Activated CD8-positive, alpha-beta memory T cell treated with anti-CD3 and anti-CD28 coated beads, Interleukin-2, amount 50 U/mL, for 1 hour (primary cell): Measurements from ENCODE around the gene MIOX.

Source experiments
- DNase-seq: peaks from one replicate; pipeline ENCODE4 v3.0.0-alpha.2; 2020; ENCODE audit errors: extremely low read depth

The MIOX gene

DNA sequence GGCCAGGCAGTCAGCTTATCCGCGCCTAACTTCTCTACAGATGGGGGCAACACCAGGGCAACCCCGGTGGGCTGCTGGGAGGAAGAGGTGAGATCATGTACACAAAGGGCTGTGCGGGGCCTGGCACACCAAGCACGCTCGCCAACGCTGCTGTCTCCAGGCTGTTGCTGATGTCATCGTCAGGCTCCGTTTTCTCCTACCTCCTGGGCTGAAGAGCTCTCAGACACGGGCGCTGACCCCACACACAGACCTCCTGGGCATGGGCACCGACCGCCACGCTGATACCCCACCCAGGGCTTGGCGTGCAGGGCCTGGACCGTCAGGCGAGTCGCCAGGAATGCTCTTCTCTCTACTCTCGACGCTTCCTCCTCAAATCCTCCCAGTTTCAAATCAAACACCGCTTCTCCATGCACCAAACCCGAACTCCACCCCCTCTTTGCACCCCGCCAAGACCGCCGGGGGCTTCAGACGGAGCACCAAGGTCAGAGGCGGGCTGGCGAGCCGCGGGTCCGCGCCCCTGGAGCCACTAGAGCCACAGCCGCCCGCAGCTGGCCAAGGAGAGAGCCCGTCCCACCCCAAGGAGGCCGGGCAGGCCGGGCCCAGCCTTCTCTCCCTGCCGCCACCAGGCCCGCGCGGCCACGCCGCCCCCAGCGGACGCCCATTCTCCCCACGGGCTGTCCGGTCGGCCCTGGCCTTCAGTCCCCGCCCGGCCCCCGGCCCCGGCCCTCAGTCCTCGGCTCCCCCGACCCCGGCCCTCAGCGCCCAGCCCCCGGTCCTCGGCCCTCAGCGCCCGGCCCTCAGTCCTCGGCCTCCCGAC is 12.6 kb upstream of the MIOX start:
- no peak for DNase-seq

- DNase-seq: no peak
Measured at GRCh38 chr22:50474710-50475651, 11.7 kb upstream of the MIOX start, which contains the start of gene SBF1. SBF1 (minus strand) TSS chr22:50475035; CDS start chr22:50474840, 195 bp downstream.

DNA sequence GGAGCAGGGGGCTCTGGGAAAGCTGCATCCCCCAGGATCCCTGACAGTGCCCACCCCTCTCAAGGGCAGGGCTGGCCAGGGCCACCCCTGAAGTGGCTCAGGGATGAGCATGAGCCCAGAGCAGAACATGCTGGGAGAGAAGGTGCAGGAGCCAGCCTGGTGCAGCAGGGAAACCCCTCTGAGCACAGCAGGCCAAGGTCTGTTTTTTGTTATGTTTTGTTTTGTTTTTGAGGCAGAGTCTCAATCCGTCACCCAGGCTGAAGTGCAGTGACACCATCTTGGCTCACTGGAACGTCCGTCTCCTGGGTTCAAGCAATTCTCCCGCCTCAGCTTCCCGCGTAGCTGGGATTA is 11.0 kb upstream of the MIOX start:
- DNase-seq: no peak

DNA sequence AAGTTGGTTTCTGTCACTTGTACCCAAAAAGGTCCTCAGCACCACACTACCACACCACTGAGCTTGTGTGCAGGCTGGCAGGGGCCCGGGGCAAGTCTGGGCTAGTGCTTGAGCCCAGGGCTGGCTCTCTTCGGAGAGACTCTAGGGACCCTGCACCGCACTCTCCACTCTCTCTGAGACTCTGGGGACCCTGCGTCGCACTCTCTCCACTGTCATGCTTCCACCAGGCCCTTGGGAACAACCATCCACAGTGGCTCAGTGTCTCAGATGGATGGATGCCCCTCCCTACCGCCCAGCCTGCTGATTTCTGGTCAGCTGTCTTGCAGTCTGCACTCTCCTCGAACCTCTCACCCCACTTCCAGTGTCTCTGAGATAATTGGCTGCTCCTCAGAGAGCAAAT is 9.8 kb upstream of the MIOX start:
- no peak for DNase-seq

DNA sequence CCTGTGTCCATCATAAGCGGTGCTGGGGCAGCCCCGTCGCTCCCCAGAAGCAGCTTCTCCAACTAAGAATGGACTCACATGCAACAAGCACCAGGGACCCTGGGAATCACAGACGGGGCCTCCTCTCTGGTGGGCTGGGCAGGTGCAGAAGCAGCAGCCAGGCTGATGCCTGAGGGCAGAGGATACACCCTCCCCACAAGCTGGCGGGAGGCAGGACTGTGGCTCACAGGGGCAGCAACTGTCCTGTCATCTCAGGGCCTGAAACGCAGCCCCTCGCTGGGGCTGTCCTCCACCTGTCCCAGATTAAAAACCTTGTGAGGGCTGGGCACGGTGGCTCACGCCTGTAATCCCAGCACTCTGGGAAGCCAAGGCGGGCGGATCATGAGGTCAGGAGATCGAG is 8.7 kb upstream of the MIOX start:
- no peak for DNase-seq

GRCh38 chr22:50479721-50480120 is 6.9 kb upstream of the MIOX start:
- DNase-seq: no peak

GRCh38 chr22:50481045-50481439 is 5.6 kb upstream of the MIOX start:
- DNase-seq: no peak

- no peak for DNase-seq
Measured at GRCh38 chr22:50481440-50482106, 5.1 kb upstream of the MIOX start, which contains the start of gene ADM2. ADM2 (plus strand) TSS chr22:50481543; CDS start chr22:50481848, 305 bp downstream.

DNA sequence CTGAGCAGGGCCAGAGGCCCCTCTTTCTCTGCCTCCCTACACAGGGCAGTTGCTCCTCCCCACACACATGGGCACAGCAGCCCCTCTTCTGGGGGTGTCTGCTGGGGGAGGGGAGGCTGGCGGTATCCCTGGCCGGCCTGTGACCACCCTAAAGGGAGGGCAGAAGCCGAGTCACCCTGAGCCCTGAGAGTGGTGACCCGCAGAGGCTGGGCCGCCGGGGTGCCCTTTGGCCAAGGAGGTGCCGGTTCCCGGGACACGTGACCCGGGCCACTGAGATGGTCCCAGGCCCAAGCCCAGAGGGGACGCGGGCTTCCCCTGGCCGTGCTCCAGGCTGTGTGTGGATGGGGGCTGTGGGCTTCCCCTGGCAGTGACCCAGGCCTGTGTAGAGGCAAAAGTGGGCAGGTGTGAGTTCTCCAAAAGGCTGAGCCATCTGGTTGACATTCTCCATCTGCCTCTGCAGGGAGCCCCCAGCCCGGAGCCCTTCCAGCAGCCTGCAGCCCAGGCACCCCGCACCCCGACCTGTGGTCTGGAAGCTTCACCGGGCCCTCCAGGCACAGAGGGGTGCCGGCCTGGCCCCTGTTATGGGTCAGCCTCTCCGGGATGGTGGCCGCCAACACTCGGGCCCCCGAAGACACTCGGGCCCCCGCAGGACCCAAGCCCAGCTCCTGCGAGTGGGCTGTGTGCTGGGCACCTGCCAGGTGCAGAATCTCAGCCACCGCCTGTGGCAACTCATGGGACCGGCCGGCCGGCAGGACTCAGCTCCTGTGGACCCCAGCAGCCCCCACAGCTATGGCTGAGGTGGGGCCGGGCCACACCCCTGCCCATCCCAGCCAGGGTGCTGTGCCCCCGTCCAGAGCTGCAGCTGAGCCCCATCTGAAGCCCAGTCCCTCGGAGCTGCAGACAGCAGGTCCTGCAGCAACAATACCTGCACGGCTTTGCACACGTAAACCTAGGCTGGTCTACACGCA is 4.3 kb upstream of the MIOX start:
- DNase-seq: no peak

DNA sequence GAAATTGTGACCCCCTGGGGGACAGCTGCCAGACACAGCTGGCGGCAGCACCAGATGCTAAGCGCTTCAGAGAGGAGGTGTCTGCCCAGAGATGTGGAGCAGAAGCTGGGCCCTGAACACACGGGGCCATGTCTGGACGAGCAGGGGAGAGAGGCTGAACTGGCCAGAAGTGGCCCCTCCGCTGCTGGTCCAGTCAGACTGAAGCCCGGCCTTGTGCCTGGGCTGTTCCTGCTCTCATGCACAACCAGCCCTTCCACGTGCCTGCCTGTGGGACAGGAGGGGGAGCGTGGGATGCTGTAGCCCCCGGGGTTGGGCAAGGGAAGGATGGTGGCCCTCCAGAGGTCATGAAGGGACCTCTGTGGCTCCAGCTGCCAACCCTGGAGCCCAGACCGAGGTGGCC is 3.6 kb upstream of the MIOX start:
- DNase-seq: no peak

GRCh38 chr22:50483556-50483955 is 3.1 kb upstream of the MIOX start:
- no peak for DNase-seq

DNA sequence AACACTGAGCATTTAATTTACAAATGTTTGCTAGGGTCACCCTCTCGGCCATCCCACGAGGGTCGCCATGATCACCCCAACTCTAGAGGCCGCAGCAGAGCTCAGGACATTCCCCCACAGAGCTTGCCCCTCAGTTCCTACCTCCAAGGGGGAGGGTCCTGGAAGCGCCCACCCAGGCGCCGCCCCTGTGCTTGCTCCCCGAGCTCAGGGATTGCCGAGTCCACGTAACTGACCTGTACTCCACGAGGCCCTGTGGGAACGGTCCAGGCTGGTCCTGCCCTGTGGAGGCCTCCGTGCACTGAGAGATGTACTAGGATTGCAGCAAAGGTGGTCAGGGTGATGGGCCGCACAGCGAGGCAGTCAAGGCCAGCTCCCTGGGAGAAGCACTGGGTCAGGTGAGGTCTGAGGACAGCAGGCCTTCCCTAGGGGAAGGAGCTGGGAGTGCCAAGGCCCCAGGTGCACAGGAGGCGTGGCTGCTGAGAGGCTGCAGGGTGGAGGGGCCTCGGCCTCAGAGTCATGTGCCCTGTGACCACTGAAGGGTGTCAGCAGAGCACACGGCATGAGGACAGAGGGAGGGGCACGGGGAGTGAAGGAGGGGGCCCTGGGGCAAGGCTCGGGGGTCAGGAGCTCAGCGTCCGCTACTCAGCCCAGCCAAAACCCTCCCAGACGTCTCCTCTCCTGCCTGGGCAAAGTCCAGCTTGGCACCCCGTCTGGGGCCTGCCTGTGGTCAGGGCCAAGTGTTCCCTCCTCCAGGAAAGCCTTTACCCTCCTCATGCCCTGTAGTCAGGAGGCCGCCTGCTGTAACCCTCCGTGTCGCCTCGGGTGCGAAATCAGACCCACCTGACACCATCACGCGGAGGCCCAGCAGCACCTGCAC is 2.4 kb upstream of the MIOX start:
- no peak for DNase-seq

DNA sequence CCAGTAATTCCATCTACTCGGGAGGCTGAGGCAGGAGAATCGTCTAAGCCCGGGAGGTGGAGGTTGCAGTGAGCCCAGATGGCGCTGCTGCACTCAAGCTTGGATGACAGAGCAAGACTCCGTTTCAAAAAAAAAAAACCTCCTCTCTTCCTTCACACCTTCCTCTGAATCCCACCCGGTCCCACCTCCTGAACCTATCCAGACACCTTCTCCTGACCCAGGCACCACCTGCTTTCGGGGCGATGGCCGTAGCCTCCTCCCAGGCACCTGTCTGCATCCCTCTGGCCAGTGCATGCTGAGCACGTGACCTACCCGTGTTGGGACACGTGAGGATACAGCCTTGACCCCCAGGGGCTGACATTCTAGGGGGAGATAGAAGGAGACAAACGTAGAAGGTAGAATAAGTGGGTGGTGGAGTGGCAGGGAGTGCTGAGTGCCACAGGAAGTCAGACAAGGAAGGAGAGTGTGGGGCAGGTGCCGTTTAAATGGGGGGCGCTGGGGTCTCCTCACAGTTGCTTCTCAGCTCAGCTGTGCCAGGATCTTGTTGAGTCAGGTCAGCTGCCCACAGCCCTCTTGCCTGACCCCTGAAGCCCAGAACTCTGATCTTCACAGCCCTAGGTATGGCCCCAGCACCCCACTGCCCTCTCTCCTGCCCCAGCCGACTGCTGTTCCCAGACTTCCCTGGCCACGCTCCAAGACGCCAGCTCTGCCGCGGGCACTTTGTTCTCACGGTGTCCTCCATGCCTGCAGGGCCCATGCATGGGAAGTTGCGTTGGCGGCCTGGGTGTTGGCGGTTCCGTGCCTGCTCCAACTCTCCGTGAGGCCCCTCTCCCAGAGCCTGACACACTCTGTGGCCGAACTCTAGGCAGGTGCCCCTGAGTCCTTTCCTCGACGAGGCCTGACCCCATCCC is 1.2 kb upstream of the MIOX start:
- no peak for DNase-seq

- DNase-seq: no peak
Measured at GRCh38 chr22:50487290-50488005, 789 bp downstream of the MIOX start.

DNA sequence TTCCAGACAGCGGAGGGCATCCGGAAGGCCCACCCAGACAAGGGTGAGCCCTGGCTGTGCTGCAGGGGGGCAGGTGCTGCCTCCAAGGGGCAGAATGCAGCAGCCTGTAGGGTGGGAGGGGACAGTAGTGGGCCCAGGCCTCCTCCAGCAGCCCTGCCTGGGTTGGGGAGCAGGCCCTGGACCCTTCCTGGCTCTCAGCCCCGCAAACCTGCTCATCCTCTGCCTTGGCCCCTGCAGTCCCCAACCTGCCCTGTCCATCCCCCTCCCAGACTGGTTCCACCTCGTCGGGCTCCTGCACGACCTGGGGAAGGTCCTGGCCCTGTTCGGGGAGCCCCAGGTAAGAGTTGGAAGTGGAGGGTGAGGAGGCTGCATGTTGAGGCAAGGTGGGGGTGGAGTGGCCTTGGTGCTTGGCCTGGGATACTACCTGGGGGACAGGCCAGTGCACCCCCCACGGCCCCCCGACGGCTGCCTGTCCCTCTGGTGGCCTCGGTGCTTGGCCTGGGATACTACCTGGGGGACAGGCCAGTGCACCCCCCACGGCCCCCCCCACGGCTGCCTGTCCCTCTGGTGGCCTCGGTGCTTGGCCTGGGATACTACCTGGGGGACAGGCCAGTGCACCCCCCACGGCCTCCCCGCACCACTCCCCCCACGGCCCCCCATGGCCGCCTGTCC is 1.5 kb downstream of the MIOX start:
- no peak for DNase-seq

DNA sequence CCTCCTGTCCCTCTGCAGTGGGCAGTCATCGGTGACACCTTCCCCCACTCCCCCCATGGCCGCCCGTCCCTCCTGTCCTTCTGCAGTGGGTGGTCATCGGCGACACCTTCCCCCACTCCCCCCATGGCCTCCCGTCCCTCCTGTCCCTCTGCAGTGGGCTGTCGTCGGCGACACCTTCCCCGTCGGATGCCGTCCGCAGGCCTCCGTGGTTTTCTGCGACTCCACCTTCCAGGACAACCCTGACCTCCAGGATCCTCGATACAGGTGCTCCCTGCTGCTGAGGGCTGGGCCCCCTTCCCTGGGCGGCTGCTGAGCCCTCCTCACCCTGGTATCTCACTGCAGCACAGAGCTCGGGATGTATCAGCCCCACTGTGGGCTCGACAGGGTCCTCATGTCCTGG is 2.2 kb downstream of the MIOX start:
- no peak for DNase-seq

GRCh38 chr22:50489363-50490243 is 2.9 kb downstream of the MIOX start:
- no peak for DNase-seq
